ENCODE measurements around the gene MYO9A.
"Not testable (repeated sequence)": the region's sequence is repeated elsewhere in the genome, so short reads cannot be mapped to it uniquely, and the experiment has no call there.

MYO9A gene

DNA sequence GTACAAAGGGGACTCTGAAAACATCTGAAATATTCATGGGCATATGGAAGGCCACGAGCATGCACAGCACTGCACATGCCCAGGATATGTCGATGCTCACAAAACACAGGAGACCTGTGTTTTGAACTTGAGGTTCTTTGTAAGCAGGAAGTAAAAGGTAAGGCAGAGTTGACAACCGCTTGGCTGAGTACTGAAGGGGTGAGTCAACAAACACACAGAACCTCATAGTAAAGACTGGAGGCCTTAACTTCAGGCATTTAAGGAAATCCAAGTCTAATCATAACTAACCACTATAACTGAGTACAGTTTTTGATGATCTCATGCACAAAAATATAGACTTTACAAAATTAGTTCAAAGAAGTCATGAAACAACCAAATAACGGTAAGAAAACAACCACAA, 80.6 kb downstream of the MYO9A start:
- DNase-seq (ENCODE audit: low read depth in 3 of 3) = no peak

DNA sequence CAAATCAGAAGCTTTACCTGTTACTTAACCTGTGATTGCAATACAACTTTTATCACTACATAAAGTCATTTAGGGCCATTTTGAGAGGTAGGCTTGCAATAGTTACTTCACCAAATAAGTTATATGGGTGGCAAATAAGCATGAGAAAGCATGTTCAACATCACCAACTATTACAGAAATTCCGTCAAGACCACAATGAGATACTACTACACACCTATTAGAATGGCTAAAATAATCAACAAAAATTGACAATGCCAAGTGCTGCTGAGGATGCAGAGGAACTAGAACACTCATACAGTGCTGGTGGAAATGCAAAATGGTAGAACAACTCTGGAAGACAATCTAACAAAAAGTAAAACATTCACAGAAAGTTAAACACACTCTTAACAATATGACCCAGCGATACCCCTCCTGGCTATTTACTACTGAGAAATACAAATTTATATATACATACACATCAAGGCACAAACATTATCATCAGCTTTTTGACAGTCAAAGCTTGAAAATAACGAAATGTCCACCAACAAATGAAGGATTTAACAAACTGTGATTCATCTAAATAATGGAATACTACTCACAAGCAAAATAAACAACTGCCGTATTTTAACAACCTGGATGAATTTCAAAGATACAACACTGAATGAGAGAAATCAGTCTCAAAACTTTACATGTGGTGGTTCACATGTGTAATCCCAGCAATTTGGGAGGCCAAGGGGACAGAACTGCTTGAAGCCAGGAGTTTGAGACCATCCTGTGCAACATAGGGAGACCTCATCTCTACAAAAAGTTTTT, 82.9 kb downstream of the MYO9A start:
- no peak for DNase-seq (ENCODE audit: low read depth in 3 of 3)

DNA sequence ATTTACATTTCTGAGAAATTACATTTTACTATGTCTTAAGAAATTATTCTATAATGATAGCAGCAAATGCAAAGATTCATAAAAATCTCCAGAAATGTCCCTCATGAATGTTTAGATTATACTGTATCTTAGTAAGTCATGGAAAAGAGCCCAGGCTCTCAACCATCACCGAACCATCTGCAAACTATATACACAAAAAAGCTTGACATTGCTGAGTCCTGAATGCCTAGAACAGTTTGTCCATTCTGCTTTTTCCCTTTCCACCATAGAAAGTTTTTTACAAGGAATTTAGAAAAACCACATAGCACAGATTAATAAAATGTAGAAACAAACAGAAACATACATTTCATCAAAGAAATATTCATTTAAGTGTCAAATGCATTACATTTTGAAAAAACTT, 83.6 kb downstream of the MYO9A start:
- DNase-seq (ENCODE audit: low read depth in 3 of 3) = no peak

DNA sequence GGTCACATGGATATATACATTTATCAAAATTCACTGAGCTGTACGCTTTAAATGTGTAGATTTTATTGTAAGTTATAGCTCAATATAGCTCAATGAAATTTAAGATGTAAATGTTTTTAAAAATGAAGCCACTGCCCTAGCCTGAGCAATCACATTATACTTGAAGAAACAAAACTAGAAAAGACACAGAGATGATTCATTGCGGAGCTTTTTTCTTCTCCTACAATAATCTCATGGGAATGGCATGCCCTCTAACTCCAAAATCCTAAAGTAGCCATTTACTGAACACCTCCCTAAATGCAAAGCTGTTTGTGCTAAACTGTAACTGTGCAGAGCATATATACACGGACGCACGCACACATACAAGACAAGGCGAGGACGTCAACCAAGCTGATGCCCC, 84.2 kb downstream of the MYO9A start:
- DNase-seq (ENCODE audit: low read depth in 3 of 3) = no peak

DNA sequence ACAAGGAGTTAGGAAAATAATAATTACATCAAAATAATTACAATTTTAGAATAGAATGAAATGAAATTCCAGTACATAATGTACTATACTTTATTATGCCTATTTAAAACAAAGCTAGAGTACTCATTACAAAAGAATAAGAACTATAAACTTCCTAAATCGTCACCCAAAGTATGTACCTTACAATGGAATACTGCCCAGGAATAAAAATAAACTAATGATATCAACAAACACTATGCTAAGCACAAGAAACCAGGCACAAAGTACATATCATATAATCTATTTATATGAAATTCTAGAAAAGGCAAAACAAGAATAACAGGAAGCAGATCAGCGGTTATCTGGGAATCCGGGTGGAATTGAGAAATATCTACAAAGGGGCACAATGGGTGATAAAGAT, 84.7 kb downstream of the MYO9A start:
- no peak for DNase-seq (ENCODE audit: low read depth in 3 of 3)

DNA sequence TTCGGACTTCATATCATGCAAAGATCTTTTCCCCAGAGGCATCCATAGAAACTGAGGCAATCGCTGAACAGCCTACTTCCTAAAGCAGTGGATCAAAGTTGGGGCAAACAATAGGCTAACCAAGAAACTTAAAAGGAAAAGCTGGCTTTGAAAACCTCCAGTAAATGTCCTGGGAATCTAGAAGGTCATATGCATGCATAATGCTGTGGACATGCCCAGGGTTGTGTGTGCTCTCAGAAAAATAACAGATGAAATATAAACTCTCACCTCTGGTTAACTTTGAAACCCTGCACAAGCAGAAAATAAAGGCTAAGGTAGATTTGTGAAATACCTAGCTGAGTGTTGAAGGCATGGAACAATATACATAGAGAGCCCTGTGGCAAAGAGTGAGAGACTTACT, 96.3 kb downstream of the MYO9A start:
- no peak for DNase-seq (ENCODE audit: low read depth in 3 of 3)

DNA sequence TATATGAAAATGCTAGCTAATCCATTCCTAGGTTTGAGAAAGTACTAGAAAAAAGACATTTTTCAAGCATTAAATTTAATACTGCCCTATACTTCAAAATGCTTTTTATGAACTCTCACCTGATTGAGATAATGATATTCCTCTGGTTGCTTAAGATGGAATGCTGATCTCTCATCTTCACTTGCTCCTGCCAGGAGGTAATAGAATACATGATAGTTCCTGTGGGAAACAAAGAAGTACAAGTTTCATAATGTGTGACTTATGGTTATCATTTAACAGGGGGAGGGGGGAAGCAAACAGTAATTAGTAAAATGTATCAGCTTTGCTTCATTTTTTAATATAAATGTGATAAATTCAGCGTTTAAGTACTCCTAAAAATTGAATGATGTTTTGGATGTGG, 97.2 kb downstream of the MYO9A start:
- DNase-seq (ENCODE audit: low read depth in 3 of 3) = no peak

DNA sequence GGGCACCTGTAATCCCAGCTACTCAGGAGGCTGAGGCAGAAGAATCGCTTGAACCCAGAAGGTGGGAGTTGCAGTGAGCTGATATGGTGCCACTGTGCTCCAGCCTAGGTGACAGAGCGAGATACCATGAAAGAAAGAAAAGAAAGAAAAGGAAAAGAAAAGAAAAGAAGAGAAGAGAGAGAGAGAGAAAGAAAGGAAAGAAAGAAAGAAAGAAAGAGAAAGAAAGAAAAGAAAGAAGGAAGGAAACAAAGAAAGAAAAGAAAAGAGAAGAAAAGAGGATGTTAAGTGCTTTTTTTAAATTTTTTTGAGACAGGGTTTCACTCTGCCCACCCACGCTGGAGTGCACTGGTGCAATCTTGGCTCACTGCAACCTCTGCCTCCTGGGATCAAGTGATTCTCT, 103.4 kb downstream of the MYO9A start:
- DNase-seq (ENCODE audit: low read depth in 3 of 3) = not testable (repeated sequence)

DNA sequence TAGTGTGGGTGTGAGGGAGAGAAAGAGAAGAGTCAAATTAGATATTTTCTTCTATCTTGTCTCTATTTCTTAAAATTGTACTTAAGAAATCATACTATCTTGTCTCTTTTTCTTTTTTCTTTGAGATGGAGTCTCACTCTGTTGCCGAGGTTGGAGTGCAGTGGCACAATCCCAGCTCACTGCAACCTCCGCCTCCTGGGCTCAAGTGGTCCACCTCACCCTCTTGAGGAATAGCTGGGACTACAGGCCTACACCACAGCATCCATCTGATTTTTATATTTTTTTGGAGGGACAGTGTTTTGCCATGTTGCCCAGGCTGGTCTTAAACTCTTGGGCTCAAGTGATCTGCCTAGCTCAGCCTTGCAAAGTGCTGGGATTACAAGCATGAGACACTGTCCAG, 104.2 kb downstream of the MYO9A start:
- DNase-seq (ENCODE audit: low read depth in 3 of 3) = no peak

DNA sequence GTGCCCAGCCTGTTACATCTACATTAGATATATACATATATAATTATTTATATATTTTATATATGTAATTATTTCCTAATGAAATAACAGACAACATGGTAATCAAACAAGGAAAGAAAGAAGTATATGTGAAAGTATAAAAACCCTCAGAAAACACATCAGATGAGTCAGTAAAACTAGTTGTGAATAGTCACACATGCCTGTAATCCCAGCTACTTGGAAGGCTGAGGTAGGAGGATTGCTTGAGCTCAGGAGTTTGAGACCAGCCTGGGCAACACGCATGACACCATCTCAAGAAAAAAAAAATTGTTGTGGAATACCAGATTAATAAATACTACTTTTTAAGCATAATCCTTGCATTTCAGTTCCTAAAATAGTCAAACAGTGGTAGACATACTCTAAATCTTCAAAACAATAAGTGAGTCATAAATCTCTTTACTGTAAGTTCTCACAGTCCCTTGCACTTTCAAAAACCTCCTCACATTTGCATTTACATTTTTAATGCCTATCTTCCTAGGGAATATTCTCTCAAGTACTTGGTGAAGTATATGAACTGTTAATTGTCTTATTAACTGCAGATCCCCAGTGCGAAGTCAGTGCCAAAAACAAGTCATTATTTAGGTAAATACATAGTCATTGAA, 106.5 kb downstream of the MYO9A start:
- no peak for DNase-seq (ENCODE audit: low read depth in 3 of 3)

DNA sequence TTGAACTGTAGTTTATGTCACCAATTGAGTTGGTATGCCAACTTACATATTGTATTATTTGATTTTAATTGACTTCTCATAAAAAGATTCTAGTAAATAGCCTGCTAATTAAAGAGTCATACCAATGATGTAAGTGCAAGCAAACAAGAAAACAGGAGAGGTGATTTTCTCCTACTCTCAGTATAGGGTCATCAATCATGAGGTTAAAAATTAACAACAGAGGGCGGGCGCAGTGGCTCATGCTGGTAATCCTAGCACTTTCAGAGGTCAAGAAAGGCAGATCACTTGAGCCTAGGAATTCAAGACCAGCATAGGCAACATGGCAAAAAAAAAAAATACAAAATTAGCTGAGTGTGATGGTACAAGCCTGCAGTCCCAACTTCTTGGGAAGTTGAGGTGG, 108.7 kb downstream of the MYO9A start:
- DNase-seq (ENCODE audit: low read depth in 3 of 3) = no peak

DNA sequence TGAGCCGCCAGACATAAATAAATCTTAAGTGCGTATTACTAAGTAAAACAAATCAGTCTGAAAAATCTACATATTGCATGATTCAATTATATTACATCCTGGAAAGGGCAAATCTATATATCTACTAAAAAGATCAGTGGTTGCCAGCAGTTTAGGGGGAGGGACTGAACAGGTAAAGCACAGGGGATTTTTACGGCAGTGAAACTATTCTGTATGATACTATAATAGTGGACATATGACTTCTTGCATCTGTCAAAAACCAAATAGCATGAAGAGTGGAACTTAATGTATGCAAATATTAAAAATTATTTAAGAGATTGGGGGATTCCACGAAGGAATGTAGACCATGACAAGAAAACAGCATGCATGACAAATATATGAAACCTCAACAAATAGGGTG, 111.6 kb downstream of the MYO9A start:
- no peak for DNase-seq (ENCODE audit: low read depth in 3 of 3)

DNA sequence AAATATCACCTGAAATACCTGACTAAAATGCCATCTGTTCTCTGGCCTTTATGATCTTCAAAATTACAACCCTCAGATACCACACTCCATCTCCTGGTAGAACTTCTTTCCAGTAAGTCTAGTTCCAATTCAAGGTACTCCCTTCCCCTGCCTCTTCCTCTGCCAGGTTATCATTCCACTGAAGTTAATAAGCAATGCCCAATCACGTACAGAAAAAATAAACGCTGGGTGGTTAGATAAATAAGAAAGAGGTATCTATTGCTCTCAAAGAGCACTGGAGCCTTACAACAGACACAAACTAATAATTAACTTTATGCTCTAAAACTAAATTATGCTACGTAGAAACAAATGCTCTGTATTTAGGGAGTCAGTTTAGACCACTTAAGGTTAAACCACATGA, 112.5 kb downstream of the MYO9A start:
- no peak for DNase-seq (ENCODE audit: low read depth in 3 of 3)

DNA sequence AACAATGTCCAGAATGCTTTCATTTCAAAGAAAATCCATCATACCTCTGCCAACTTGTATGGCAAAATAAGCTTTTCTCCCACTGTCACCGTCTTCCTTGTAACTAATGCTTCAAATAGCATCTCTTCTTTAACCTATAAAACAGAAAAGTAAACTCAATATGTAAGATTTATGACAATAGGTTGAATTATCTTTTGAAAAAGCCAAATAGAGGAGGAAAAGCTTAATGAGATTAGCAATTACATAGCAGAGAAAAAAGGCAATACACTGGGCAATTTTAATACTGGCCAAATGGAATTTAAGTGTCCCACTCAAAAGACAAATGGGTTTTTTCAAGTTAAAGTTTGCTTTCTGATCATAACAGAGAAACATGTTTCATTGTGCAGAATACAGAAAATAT, 118.1 kb downstream of the MYO9A start:
- no peak for DNase-seq (ENCODE audit: low read depth in 3 of 3)

DNA sequence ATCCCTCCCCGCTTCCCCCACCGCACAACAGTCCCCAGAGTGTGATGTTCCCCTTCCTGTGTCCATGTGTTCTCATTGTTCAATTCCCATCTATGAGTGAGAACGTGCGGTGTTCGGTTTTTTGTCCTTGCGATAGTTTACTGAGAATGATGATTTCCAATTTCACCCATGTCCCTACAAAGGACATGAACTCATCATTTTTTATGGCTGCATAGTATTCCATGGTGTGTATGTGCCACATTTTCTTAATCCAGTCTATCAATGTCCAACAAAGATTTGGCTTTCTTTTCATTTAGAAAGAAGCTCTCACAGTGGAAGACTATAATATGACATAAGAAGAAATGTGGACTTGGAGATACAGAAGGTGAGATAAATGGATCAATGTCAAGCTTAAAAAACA, 119.2 kb downstream of the MYO9A start:
- DNase-seq (ENCODE audit: low read depth in 3 of 3) = not testable (repeated sequence)

DNA sequence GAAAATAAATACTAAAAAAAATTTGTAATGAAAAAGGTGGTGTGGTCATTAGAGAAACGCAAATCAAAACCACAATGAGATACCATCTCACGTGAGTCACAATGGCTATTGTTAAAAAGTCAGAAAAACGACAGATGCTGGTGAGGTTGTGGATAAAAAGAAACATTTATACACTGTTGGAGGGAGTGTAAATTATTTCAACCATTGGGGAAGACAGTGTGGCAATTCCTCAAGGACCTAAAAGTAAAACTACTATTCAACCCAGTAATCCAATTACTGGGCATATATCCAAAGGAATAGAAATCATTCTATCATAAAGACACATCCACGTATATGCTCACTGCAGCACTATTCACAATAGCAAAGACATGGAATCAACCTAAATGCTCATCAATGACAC, 120.3 kb downstream of the MYO9A start:
- DNase-seq (ENCODE audit: low read depth in 3 of 3) = no peak

DNA sequence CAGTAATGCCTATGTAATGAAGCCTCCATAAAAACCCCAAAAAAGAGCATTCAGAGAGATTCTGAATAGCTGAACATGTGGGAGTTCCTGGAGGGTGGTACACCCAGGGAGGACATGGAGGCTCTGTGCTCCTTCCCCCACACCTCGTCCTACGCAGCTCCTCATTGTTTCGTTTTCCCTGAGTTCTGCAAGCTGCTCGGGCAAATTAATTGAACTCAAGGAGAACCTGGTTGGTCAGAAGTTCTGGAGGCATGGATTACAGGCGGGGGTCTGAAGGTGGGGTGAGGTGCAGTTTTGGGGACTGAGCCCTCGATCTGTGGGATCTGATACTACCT, 142.2 kb downstream of the MYO9A start:
- DNase-seq (ENCODE audit: low read depth in 3 of 3) = no peak

DNA sequence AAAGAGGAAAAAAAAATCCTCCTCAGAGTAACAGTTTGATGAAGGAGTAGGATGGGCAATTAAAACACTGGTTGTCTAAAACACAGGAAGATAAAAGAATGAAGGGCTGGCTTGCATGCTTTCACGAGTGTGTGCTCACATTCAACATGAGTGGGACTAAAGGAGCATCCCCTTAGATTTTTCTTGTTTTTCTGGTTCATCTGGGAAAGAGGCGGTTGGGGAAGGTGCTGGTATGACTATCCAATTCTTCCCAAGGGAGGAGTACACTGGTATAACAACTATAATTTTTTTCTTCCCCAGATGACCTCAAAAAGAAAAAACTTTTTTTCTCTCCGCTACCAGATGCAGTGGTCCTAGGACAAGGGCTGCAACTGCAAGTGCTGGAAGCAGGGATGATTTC, 143.7 kb downstream of the MYO9A start:
- no peak for DNase-seq (ENCODE audit: low read depth in 3 of 3)

DNA sequence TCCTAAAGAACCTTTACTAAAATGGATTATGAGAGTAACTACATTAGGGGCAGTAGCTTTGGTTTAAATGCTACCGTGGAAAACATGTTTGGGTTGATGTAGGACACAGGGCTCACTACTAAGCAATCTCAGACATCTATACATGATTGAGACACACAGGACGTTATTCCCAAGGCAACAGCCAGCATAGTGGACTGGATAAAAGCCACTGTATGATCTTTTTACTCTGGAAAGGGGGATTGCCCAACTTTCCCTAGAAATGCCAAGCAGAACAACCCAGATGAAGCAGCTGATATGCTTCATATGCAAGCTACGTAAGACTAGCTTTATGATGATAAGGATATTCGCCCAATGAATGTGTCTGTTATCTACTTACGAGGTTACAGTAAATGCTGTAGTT, 144.6 kb downstream of the MYO9A start:
- no peak for DNase-seq (ENCODE audit: low read depth in 3 of 3)

DNA sequence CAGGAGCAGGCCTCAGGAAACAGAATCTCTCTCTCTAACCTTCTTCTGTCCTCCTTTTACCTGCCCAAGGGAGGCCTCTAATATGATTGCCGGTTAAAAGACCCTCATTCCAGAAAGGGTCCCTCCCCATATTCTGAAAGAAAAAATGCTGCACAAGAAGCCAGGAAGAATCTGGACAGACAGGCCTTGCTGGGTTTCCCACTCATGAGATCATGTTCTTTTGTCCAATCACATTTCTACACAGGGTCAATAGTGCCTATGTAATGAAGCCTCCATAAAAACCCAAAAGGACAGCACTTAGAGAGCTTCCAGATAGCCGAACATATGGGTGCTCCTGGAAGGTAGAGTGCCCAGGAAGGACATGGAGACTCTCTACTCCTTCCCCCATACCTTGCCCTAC, 146.0 kb downstream of the MYO9A start:
- DNase-seq (ENCODE audit: low read depth in 3 of 3) = no peak

DNA sequence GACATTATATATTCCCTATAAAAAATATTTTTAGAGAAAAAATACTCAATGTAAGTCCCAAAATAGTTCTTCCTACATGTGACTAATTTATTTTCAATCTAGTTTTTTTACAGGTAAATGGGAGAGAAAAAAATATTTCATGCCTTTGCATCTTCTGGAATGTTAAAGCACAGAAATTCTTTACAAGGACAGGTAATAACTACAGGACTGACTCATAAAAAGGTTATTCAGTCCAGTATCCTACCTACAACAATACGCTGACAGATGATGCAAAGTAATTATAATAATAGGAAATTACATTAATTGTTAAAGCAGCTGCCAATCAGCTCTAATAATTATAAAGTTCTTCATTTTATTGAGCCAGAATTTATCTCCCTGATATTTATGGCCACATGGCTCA, 147.5 kb downstream of the MYO9A start:
- DNase-seq (ENCODE audit: low read depth in 3 of 3) = no peak

DNA sequence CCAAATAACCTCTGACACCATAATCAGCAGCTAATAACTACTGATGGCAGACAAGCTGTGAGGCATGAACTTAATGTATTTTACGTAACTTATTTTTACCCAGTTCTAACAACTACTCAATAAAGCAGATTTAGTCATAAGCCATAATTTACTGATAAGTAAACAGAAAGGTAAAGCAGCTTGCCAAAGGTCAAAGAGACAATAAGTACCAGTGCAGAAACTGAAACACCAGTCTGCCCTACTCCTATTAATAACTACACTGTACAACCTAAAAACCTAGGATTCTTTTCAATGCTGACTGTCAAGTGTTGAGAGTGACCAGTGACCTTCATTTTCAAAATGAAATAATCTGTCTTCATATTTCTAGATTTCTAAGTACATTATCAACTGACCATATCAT, 155.4 kb downstream of the MYO9A start:
- DNase-seq (ENCODE audit: low read depth in 3 of 3) = no peak

DNA sequence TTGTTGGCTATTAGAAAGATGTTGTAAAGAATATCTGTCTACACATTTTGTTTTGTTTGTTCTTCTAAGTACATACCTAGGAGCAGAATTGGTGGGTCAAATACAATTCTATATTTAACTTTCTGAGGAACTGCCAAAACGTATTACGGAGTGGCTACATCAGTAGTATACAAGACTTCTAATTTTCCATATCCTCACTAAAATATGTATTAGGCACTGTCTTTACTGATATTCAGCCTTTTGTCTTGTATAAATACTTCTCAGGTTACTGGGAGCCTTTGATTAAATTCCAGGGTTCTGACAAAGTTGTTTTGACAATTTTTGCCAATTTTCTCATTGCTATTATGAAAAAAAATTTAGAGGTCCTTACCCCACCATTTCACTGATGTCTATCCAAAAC, 160.9 kb downstream of the MYO9A start:
- no peak for DNase-seq (ENCODE audit: low read depth in 3 of 3)

DNA sequence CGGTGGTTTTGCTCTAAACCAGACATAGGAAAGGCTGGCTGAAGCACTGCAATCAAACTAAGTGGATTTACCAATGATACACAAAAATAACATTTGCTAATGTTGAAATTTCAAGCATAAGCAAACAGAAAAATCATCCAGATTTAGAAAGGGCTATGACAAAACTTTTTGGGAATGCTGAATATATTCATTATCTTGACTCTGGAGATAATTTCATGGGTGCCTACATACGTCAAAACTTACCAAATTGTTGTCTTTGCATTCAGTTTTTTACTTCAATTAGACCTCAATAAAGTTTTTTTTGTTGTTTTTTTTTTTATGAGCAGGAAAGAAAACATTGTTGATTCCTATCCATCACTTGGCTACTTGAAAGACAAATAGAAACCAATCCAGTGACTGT, 166.8 kb downstream of the MYO9A start:
- DNase-seq (ENCODE audit: low read depth in 3 of 3) = no peak

Measured in stimulated activated CD4-positive, alpha-beta T cell treated with anti-CD3 and anti-CD28 coated beads, TNF-alpha, amount 100 ng/mL, for 48 hours (primary cell).